H1 (cell line): ENCODE results near the gene RNF125. TPM values are rescaled to one million over a fixed set of nuclear protein-coding genes. Genes with fewer than 3 reads are reported as not detected.

Source experiments
- CTCF ChIA-PET: fragments of 300-600 bp; sonication (Branson Sonifier 250); formaldehyde crosslinking; loops from one replicate; lab custom pipeline; 2021; ENCODE audit not compliant: partially characterized antibody; lab: Charles Lee
- POLR2A ChIA-PET: fragments of 300-600 bp; sonication (Branson Sonifier 250); formaldehyde crosslinking; loops from one replicate; lab custom pipeline; 2021; ENCODE audit warnings: inconsistent platforms; ENCODE audit not compliant: partially characterized antibody; lab: Charles Lee
- DNase-seq, 2 experiments: peaks; one replicate each; pipeline versions ENCODE4 v3.0.0 to v3.0.0-alpha.2; 2010 to 2022; ENCODE audit warnings: low spot score in 2 of 2, low read depth in 1 of 2, mixed read lengths in 1 of 2
- FAIRE-seq: peaks from 2 replicates; lab custom pipeline; 2011; peaks lifted over from hg19 to GRCh38; lab: Jason Lieb, UNC
- H2AFZ ChIP-seq: 2 replicates; pipeline ENCODE4 v1.8.1; 2012; ENCODE audit warnings: low read length, inconsistent platforms
- H2AK5ac ChIP-seq: 2 replicates; pipeline ENCODE4 v1.6.1; 2013; ENCODE audit warnings: low read depth, low read length
- H2BK120ac ChIP-seq: replicated peaks from 2 replicates; pipeline ENCODE3; 2013; ENCODE audit warnings: low read depth, low read length, inconsistent platforms
- H2BK12ac ChIP-seq: 2 replicates; pipeline ENCODE4 v1.6.1; 2013; ENCODE audit warnings: low read depth, low read length
- H2BK15ac ChIP-seq: 2 replicates; pipeline ENCODE4 v1.6.1; 2013; ENCODE audit warnings: low read length
- H2BK20ac ChIP-seq: 2 replicates; pipeline ENCODE4 v1.6.1; 2013; ENCODE audit warnings: low read length
- H2BK5ac ChIP-seq: 2 replicates; pipeline ENCODE4 v1.6.1; 2013; ENCODE audit warnings: low read depth, low read length
- H3K14ac ChIP-seq: 2 replicates; pipeline ENCODE4 v1.6.1; 2013; ENCODE audit warnings: inconsistent platforms; ENCODE audit not compliant: insufficient read length
- H3K18ac ChIP-seq: 2 replicates; pipeline ENCODE4 v1.6.1; 2013; ENCODE audit warnings: low read length; ENCODE audit errors: extremely low read depth
- H3K23ac ChIP-seq: 2 replicates; pipeline ENCODE4 v1.6.1; 2013; ENCODE audit warnings: inconsistent platforms; ENCODE audit not compliant: insufficient read length
- H3K23me2 ChIP-seq: 2 replicates; pipeline ENCODE4 v1.6.1; 2013; ENCODE audit warnings: low read depth, low read length
- H3K27ac ChIP-seq: 2 replicates; pipeline ENCODE4 v1.6.1; 2011; ENCODE audit warnings: low read depth, low read length, inconsistent platforms
- H3K27me3 ChIP-seq, 4 experiments: replicated peaks in 1 of 4; 1 replicate in 1 of 4; 2 replicates in 3 of 4; pipeline versions ENCODE4 v1.6.1 to v1.8.1; 2011 to 2013; ENCODE audit warnings: low read length in 3 of 4, mild to moderate bottlenecking in 3 of 4, inconsistent platforms in 2 of 4, mixed read lengths in 2 of 4, moderate library complexity in 1 of 4; ENCODE audit not compliant: control insufficient read depth in 3 of 4, insufficient read depth in 3 of 4; ENCODE audit errors: extremely low read depth in 1 of 4
- H3K36me3 ChIP-seq, 4 experiments: 2 replicates each; pipeline versions ENCODE4 v1.6.1 to v1.8.1; 2011 to 2013; ENCODE audit warnings: mild to moderate bottlenecking in 4 of 4, low read length in 3 of 4, moderate library complexity in 2 of 4, control low read depth in 1 of 4, inconsistent platforms in 1 of 4; ENCODE audit not compliant: insufficient read depth in 4 of 4, control insufficient read depth in 2 of 4
- H3K4ac ChIP-seq: replicated peaks from 2 replicates; pipeline ENCODE3; 2013; ENCODE audit warnings: low read length, low read depth, mixed read lengths, inconsistent platforms; ENCODE audit not compliant: insufficient read length
- H3K4me1 ChIP-seq, 4 experiments: replicated peaks in 1 of 4; 1 replicate in 1 of 4; 2 replicates in 3 of 4; pipeline versions ENCODE4 v1.6.1 to v1.8.1; 2011 to 2013; ENCODE audit warnings: low read length in 3 of 4, inconsistent platforms in 2 of 4, mixed read lengths in 1 of 4; ENCODE audit not compliant: insufficient read depth in 4 of 4, control insufficient read depth in 3 of 4
- H3K4me2 ChIP-seq, 2 experiments: 2 replicates each; pipeline versions ENCODE4 v1.6.1 to v1.8.1; 2011 to 2013; ENCODE audit warnings: low read depth in 2 of 2, low read length in 2 of 2, control low read depth in 1 of 2, inconsistent platforms in 1 of 2, mild to moderate bottlenecking in 1 of 2; ENCODE audit not compliant: insufficient read depth in 1 of 2
- H3K4me3 ChIP-seq, 4 experiments: fragments of 200-600, 300-600 bp in 1 of 4; sonication (generic), shearing (Covaris generic), sonication (Bioruptor Twin) in 1 of 4; 2 replicates each; pipeline versions ENCODE4 v1.5.1 to v1.8.1; 2011 to 2016; ENCODE audit warnings: low read length in 4 of 4, low read depth in 3 of 4, control low read depth in 2 of 4, inconsistent platforms in 2 of 4, mild to moderate bottlenecking in 2 of 4, mixed read lengths in 1 of 4, moderate library complexity in 1 of 4; ENCODE audit not compliant: insufficient read depth in 2 of 4; ENCODE audit errors: extremely low read depth in 1 of 4
- H3K56ac ChIP-seq: replicated peaks from 2 replicates; pipeline ENCODE3; 2013; ENCODE audit warnings: low read depth, mild to moderate bottlenecking, mixed read lengths, low read length, inconsistent platforms; ENCODE audit not compliant: insufficient read length
- H3K79me1 ChIP-seq: 2 replicates; pipeline ENCODE4 v1.6.1; 2013; ENCODE audit warnings: low read depth, low read length, control low read depth
- H3K79me2 ChIP-seq, 2 experiments: 2 replicates each; pipeline versions ENCODE4 v1.6.1 to v1.8.1; 2012 to 2013; ENCODE audit warnings: low read length in 2 of 2, mild to moderate bottlenecking in 2 of 2, inconsistent platforms in 1 of 2; ENCODE audit not compliant: insufficient read depth in 2 of 2, control insufficient read depth in 1 of 2
- H3K9ac ChIP-seq, 4 experiments: replicated peaks in 1 of 4; 1 replicate in 1 of 4; 2 replicates in 3 of 4; pipeline versions ENCODE4 v1.6.1 to v1.8.1; 2011 to 2013; ENCODE audit warnings: low read depth in 3 of 4, low read length in 3 of 4, control low read depth in 2 of 4, mild to moderate bottlenecking in 2 of 4, moderate library complexity in 2 of 4, inconsistent platforms in 1 of 4; ENCODE audit errors: extremely low read depth in 1 of 4
- H3K9me3 ChIP-seq, 2 experiments: 2 replicates each; pipeline versions ENCODE4 v1.6.1 to v1.8.1; 2012 to 2013; ENCODE audit warnings: mild to moderate bottlenecking in 2 of 2, moderate library complexity in 2 of 2, control low read depth in 1 of 2, inconsistent platforms in 1 of 2, low read depth in 1 of 2, low read length in 1 of 2, mixed read lengths in 1 of 2; ENCODE audit not compliant: insufficient read depth in 2 of 2
- H4K20me1 ChIP-seq, 2 experiments: replicated peaks in 1 of 2; 2 replicates each; pipeline versions ENCODE3 to v1.8.1; 2011 to 2013; ENCODE audit warnings: inconsistent platforms in 2 of 2, low read length in 2 of 2, mild to moderate bottlenecking in 1 of 2; ENCODE audit not compliant: insufficient read depth in 2 of 2, control insufficient read depth in 1 of 2
- H4K5ac ChIP-seq: 2 replicates; pipeline ENCODE4 v1.6.1; 2013; ENCODE audit warnings: low read length, low read depth, mixed read lengths, inconsistent platforms; ENCODE audit not compliant: insufficient read length
- H4K8ac ChIP-seq: 2 replicates; pipeline ENCODE4 v1.8.0; 2013; ENCODE audit warnings: mild to moderate bottlenecking, moderate library complexity, low read length, inconsistent platforms; ENCODE audit not compliant: insufficient read depth; ENCODE audit errors: extremely low read depth
- H4K91ac ChIP-seq: replicated peaks from 2 replicates; pipeline ENCODE3; 2013; ENCODE audit warnings: low read length, mixed read lengths, inconsistent platforms; ENCODE audit not compliant: insufficient read length
- ATF2 ChIP-seq: IDR thresholded peaks from 2 replicates; pipeline ENCODE4 v1.6.1; 2012; ENCODE audit warnings: low read length, inconsistent platforms
- BACH1 ChIP-seq: IDR thresholded peaks from 2 replicates; pipeline ENCODE4 v1.6.1; 2012; ENCODE audit warnings: low read length, improper control_type of control experiment
- BRCA1 ChIP-seq: IDR thresholded peaks from 2 replicates; pipeline ENCODE4 v1.6.1; 2012; ENCODE audit warnings: low read depth, low read length, improper control_type of control experiment
- RAD21 ChIP-seq, 2 experiments: IDR thresholded peaks in 1 of 2; conservative IDR thresholded peaks in 1 of 2; 2 replicates each; pipeline ENCODE4 v1.6.1; 2011; ENCODE audit warnings: low read depth in 2 of 2, low read length in 2 of 2, improper control_type of control experiment in 1 of 2, inconsistent platforms in 1 of 2, mild to moderate bottlenecking in 1 of 2, moderate library complexity in 1 of 2
- YY1 ChIP-seq: IDR thresholded peaks from 2 replicates; pipeline ENCODE4 v1.6.1; 2011; ENCODE audit warnings: low read depth, mild to moderate bottlenecking, low read length
- WGBS, 2 experiments: shearing (Covaris generic) in 1 of 2; methylation state at CpG; one replicate each; pipeline versions ENCODE4 v1.1.6 to v1.1.7; 2013 to 2015; ENCODE audit warnings: low lambda C conversion rate in 2 of 2, mixed read lengths in 2 of 2, inconsistent platforms in 1 of 2, low coverage in 1 of 2, missing lambda C conversion rate in 1 of 2; ENCODE audit not compliant: insufficient replicate concordance in 2 of 2, insufficient coverage in 1 of 2, insufficient read length in 1 of 2; ENCODE audit errors: extremely low coverage in 1 of 2, missing lambda C conversion rate in 1 of 2; 5-methylcytosine and 5-hydroxymethylcytosine counted together
- polyA plus RNA-seq, 7 experiments: library from polyadenylated mRNA; depleted of rRNA in 3 of 7; stranded (reverse) in 5 of 7; unstranded in 2 of 7; fragments of >200 nt in 5 of 7; fragments of 200-250 nt in 2 of 7; gene quantifications; 1 replicate in 5 of 7; 2 replicates in 1 of 7; 4 replicates in 1 of 7; pipeline versions ENCODE4 v1.2.1 to v1.2.3, GENCODE V29; 2011 to 2013; ENCODE audit warnings: missing spikeins in 2 of 7, mixed read lengths in 2 of 7
- total RNA-seq: library from RNA; stranded (reverse); fragmentation: NEBNext Ultra II Directional; extraction: Animal tissue kit (Norgen Biotek cat#: 25700); gene quantifications from 2 replicates; pipeline ENCODE4 v1.2.1, GENCODE V29; 2021

Gene RNF125
- total and polyA plus RNA-seq, 2 of the 8 experiments (the other 6 are each of a cell fraction or from before 2014, with no cell fraction given) = 14.3 to 15.2 TPM

DNA sequence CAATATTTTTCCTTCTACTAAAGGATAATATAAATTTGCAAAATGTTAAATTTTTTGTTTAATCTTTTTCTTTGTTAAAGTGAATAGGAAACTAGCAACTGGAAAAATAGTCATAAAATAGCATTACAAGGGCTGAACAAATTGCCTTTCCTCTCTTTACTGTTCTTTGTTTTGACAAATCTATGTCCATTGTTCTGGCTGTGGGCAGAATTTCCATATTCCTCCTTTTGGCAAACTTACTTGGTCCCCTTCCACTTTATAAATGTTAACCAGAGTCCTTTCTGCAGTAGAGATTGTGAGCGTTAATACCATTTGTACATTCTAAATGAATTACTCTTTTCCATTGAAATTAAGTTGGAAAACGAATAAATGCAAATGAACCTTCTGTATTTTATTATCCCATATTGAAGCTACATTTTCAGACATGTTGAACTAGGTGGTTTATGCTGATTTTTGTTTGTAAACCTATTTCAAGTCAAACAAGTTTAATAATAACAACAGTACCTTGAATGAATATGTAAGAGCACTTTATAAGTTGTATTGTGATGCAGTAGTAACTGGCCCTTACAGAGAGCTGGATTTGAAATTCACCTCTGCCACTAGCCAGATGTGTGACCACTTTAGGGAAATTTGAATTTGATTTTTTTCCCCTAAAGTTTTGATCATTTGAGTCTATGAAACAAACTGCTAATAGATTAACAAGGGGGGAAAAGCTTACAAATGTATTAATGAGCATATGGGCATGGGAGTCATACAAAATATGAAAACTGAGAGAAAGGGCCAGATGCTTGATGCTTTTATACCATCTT, 3.3 kb downstream of the RNF125 start:
- CTCF ChIA-PET = interaction anchor here (1.3 to 1.4 kb wide), 2 partner anchors 50 to 119 kb away, joined by 3 to 4 read pairs; no protein-coding TSS in a partner anchor
- no peak for DNase-seq
- Histone ChIP-seq H2BK15ac (no peak overlapping the region), H3K27me3 (peaks cover 0 to 4% (median under 1%) of the 10 kb centered on the region in 4 experiments; a peak in 3 of 7 replicates), H3K9me3 (no peaks in the 10 kb centered on the region), H2BK5ac (no peak overlapping the region), H3K23me2 (peaks cover 17% of the 10 kb centered on the region), H2AK5ac (no peak overlapping the region), H3K23ac (no peak overlapping the region), H2AFZ (no peak overlapping the region), H3K79me1 (no peaks in the 10 kb centered on the region; the same call in 1 of the 2 replicates), H3K36me3 (no peaks in the 10 kb centered on the region; a peak in 1 of 8 replicates), H2BK120ac (no peak overlapping the region), H4K8ac (no peak overlapping the region), H3K4me3 (peak overlapping the region in 1 of 4 experiments; percentile 37; a peak in 2 of 8 replicates), H2BK12ac (no peak overlapping the region), H3K79me2 (peaks cover 0 to 7% of the 10 kb centered on the region in 2 experiments; a peak in 2 of 4 replicates), H3K27ac (no peak overlapping the region), H3K18ac (no peak overlapping the region), H3K4me1 (peaks cover 0 to 10% (median 4%) of the 10 kb centered on the region in 4 experiments; a peak in 5 of 7 replicates), H3K4ac (no peak overlapping the region), H3K14ac (no peak overlapping the region), H2BK20ac (no peak overlapping the region), H4K20me1 (no peaks in the 10 kb centered on the region), H3K4me2 (peak overlapping the region in 1 of 2 experiments; percentile 48; a peak in 1 of 4 replicates), H3K56ac (no peak overlapping the region), H4K91ac (no peak overlapping the region), H4K5ac (no peak overlapping the region), H3K9ac (no peak overlapping the region)
- WGBS, 2 experiments = 42% methylated on average over 2 of the region's 2 CpGs; no CpG with 5 or more reads in 1 of the 2 experiments
- FAIRE-seq = no peak
- POLR2A ChIA-PET = interaction anchor here (1.0 kb wide), 1 partner anchor 17 kb away, joined by 3 read pairs; no protein-coding TSS in a partner anchor
- TF ChIP-seq YY1 (no peak), ATF2 (no peak), BACH1 (no peak), RAD21 (IDR thresholded peaks at IDR 0.05 in 1 of 2, conservative IDR thresholded peaks at IDR 0.05 in 1 of 2; ENCODE audit: low read depth in 2 of 2, low read length in 2 of 2) (no peak), BRCA1 (no peak)
